Effector memory CD4-positive, alpha-beta T cell (primary cell): Measurements from ENCODE around the gene CADM1.

Experiments
- DNase-seq, 3 donors: peaks; one replicate each; pipeline ENCODE4 v3.0.0-alpha.2; 2020
- H3K27ac ChIP-seq: 2 replicates; pipeline ENCODE4 v1.7.0; 2013; ENCODE audit warnings: mild to moderate bottlenecking, low read length, moderate library complexity; ENCODE audit not compliant: insufficient read depth, poor library complexity, severe bottlenecking
- H3K27me3 ChIP-seq: replicated peaks from 2 replicates; pipeline ENCODE4 v1.7.0; 2013; ENCODE audit warnings: mild to moderate bottlenecking, low read length; ENCODE audit not compliant: insufficient read depth, control insufficient read depth, poor library complexity, severe bottlenecking
- H3K36me3 ChIP-seq: 2 replicates; pipeline ENCODE4 v1.7.0; 2013; ENCODE audit warnings: mild to moderate bottlenecking, low read length, moderate library complexity; ENCODE audit not compliant: control insufficient read depth, insufficient read depth
- H3K4me1 ChIP-seq: 2 replicates; pipeline ENCODE4 v1.7.0; 2013; ENCODE audit warnings: low read length, mild to moderate bottlenecking; ENCODE audit not compliant: control insufficient read depth, insufficient read depth, poor library complexity, severe bottlenecking
- H3K4me3 ChIP-seq: 2 replicates; pipeline ENCODE4 v1.7.0; 2013; ENCODE audit warnings: low read length, low read depth, mild to moderate bottlenecking; ENCODE audit not compliant: insufficient read depth, poor library complexity, severe bottlenecking
- H3K9me3 ChIP-seq: 2 replicates; pipeline ENCODE4 v1.7.0; 2013; ENCODE audit warnings: mild to moderate bottlenecking, low read length, moderate library complexity; ENCODE audit not compliant: control insufficient read depth

Gene CADM1

GRCh38 chr11:115128226-115128625 lies 376.0 kb downstream of the CADM1 start:
- no peaks in the 10 kb centered on the region for H3K9me3 ChIP-seq
- no peaks in the 10 kb centered on the region for H3K27me3 ChIP-seq
- H3K4me1 ChIP-seq: no peaks in the 10 kb centered on the region
- no peak overlapping the region for H3K27ac ChIP-seq
- no peak for DNase-seq
- H3K36me3 ChIP-seq: no peaks in the 10 kb centered on the region
- H3K4me3 ChIP-seq: no peak overlapping the region

DNA sequence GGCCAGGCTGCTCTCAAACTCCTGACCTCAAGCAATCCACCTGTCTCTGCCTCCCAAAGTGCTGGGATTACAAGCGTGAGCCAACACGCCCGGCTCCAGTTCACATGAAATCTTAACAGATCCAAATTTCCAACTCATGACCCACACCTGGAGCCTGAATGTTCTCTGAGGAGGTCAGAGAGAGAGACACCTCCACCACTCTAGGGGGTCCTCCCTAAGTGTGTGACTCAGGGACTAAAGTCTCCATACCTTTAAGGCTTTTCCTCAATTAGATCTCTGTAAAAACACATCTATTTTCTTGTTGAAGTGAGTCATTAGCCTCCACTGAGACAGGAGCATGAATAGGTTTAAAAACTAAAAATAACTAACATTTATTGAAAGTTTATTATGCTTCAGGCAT lies 376.4 kb downstream of the CADM1 start:
- Histone ChIP-seq H3K36me3 (no peaks in the 10 kb centered on the region), H3K4me1 (no peaks in the 10 kb centered on the region), H3K4me3 (no peak overlapping the region), H3K27ac (no peak overlapping the region), H3K27me3 (no peaks in the 10 kb centered on the region), H3K9me3 (no peaks in the 10 kb centered on the region)
- DNase-seq: no peak

DNA sequence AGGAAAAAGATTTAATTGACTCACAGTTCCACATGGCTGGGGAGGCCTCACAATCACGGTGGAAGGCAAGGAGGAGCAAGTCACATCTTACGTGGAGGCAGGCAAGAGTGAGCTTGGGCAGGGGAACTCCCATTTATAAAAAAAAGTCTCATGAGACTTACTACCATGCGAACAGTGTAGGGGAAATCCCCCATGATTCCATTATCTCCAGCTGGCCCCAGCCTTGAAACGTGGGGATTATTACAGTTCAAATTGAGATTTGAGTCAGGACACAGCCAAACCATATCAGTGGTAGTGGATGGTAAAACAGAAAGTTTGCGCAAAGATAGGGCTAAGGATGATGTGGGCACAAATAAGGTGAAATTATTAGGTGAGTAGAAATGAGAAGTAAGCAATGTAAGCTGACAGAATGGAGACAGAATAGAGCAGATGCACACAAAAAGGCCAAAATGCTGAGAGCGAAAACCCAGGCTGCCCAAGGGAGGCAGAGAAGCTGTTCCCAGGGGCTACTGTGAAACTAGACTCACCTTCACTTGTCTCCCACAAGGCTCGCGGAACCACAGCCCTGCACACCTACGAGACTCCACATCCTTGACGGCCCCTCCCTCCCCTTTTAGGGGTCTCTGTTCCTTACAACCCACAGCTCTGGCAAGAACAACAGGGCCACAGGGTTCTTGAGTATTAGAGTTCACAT lies 377.6 kb downstream of the CADM1 start:
- Histone ChIP-seq H3K4me1 (no peaks in the 10 kb centered on the region), H3K9me3 (no peaks in the 10 kb centered on the region), H3K27ac (no peak overlapping the region), H3K36me3 (no peaks in the 10 kb centered on the region), H3K27me3 (no peaks in the 10 kb centered on the region), H3K4me3 (no peak overlapping the region)
- no peak for DNase-seq

GRCh38 chr11:115126092-115126491 lies 378.1 kb downstream of the CADM1 start:
- Histone ChIP-seq H3K27me3 (no peaks in the 10 kb centered on the region), H3K36me3 (no peaks in the 10 kb centered on the region), H3K27ac (no peak overlapping the region), H3K4me3 (no peak overlapping the region), H3K4me1 (no peaks in the 10 kb centered on the region), H3K9me3 (no peaks in the 10 kb centered on the region)
- no peak for DNase-seq

DNA sequence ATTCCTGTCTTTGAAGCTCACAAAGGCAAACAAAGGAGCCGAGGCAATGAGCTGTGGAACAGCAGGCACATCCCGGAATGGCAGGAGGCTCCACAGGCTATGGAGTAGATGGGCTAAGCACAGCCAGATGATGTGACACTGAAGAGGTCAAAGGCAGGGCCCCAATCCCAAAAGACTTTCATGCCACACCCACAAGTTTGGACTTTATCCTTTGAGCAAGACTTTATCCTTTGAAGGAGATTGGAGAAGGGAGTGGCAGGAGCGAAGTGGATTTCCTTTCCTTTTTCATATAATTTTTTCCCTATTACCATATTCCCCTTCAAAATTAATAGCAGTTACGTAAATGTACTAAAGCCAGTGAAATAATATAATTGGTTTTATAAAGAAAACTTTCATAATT lies 379.4 kb downstream of the CADM1 start:
- H3K4me1 ChIP-seq: no peaks in the 10 kb centered on the region
- no peak overlapping the region for H3K4me3 ChIP-seq
- H3K9me3 ChIP-seq: no peaks in the 10 kb centered on the region
- H3K27me3 ChIP-seq: no peaks in the 10 kb centered on the region
- DNase-seq: no peak
- no peaks in the 10 kb centered on the region for H3K36me3 ChIP-seq
- H3K27ac ChIP-seq: no peak overlapping the region

- Histone ChIP-seq H3K27ac (no peak overlapping the region), H3K4me3 (no peak overlapping the region), H3K27me3 (no peaks in the 10 kb centered on the region), H3K36me3 (no peaks in the 10 kb centered on the region), H3K9me3 (no peaks in the 10 kb centered on the region), H3K4me1 (no peaks in the 10 kb centered on the region)
- DNase-seq: no peak
These were observed 380.6 kb downstream of the CADM1 start for GRCh38 chr11:115123641-115124040.

GRCh38 chr11:115122274-115122673 lies 381.9 kb downstream of the CADM1 start:
- Histone ChIP-seq H3K9me3 (no peaks in the 10 kb centered on the region), H3K4me3 (no peak overlapping the region)

More at GRCh38 chr11:115122274-115122673, 381.9 kb downstream of the CADM1 start:
- no peak overlapping the region for H3K27ac ChIP-seq
- H3K36me3 ChIP-seq: no peaks in the 10 kb centered on the region
- no peaks in the 10 kb centered on the region for H3K4me1 ChIP-seq
- no peaks in the 10 kb centered on the region for H3K27me3 ChIP-seq
- no peak for DNase-seq
